Right lobe of liver (tissue), 6 donors: Measurements from ENCODE around the gene CNTRL. TPM values are rescaled to one million over a fixed set of nuclear protein-coding genes. Genes with fewer than 3 reads are reported as not detected.
"Not testable (repeated sequence)": the region's sequence is repeated elsewhere in the genome, so short reads cannot be mapped to it uniquely, and the experiment has no call there.

ENCODE experiments used
- ATAC-seq, 4 donors: fragments of 200-7000 bp; cut with Tn5 transposase; one replicate each; pipeline ENCODE4 v1.9.1; 2020; ENCODE audit warnings: mild to moderate bottlenecking in 4 of 4, moderate library complexity in 4 of 4
- DNase-seq, 3 donors: peaks; one replicate each; pipeline ENCODE4 v3.0.0-alpha.2; 2020
- H3K27ac ChIP-seq, 3 donors: fragments of 200-600 bp; one replicate each; pipeline ENCODE4 v1.8.0; 2022
- H3K27me3 ChIP-seq, 2 donors: fragments of 200-600 bp; one replicate each; pipeline ENCODE4 v1.8.0; 2022
- H3K36me3 ChIP-seq, 4 donors: fragments of 200-600 bp; sonication (generic) in 1 of 4; one replicate each; pipeline versions ENCODE4 v1.5.1 to v1.8.0; 2017 to 2022; ENCODE audit warnings: control low read depth in 1 of 4
- H3K4me1 ChIP-seq, 4 donors: fragments of 200-600 bp; sonication (generic) in 1 of 4; one replicate each; pipeline versions ENCODE4 v1.5.1 to v1.8.0; 2017 to 2022; ENCODE audit warnings: control low read depth in 1 of 4
- H3K4me3 ChIP-seq, 3 donors: fragments of 200-600 bp; one replicate each; pipeline ENCODE4 v1.8.0; 2022
- H3K9me3 ChIP-seq, 4 donors: fragments of 200-600 bp; sonication (generic) in 1 of 4; one replicate each; pipeline versions ENCODE4 v1.5.1 to v1.8.0; 2017 to 2022; ENCODE audit warnings: control low read depth in 1 of 4
- CTCF ChIP-seq, 4 donors: fragments of 200-600 bp in 3 of 4; fragments of 450-650 bp in 1 of 4; IDR thresholded peaks; one replicate each; pipeline versions ENCODE4 v1.5.1 to v1.8.0; 2016 to 2022; ENCODE audit warnings: antibody characterized with exemption in 4 of 4, mild to moderate bottlenecking in 2 of 4
- POLR2A ChIP-seq: fragments of 450-650 bp; IDR thresholded peaks from one replicate; pipeline ENCODE4 v1.6.1; 2017; ENCODE audit warnings: antibody characterized with exemption, mild to moderate bottlenecking
- WGBS: methylation state at CpG from one replicate; pipeline ENCODE4 v1.1.6; 2018; ENCODE audit warnings: low coverage, low lambda C conversion rate; ENCODE audit not compliant: insufficient coverage; ENCODE audit errors: missing lambda C conversion rate; 5-methylcytosine and 5-hydroxymethylcytosine counted together
- intact Hi-C, 2 donors: fragments of 100-400 bp; cut with DNase I; formaldehyde crosslinking; loops; one replicate each; pipeline versions ENCODE4 v1.11.2 to v1.14.1; 2022
- total RNA-seq, 6 experiments: library from RNA; depleted of rRNA in 2 of 6; stranded (reverse); fragments of >200 nt in 2 of 6; fragmentation: NEBNext Ultra II Directional in 3 of 6; extraction: Animal tissue kit (Norgen Biotek cat#: 25700) in 3 of 6; gene quantifications; one replicate each; pipeline versions ENCODE4 v1.1.0 to v1.2.4, GENCODE V29; 2016 to 2023
- donor health status: DM: no; HTN: yes; CAD: no.
- donor health status: DM: no; HTN: no; CAD: no.
- donor health status: DM: no; HTN: no; CAD: no.
- donor health status: DM: no; HTN: yes; CAD: no.
- donor health status: DM: no; HTN: yes; CAD: no.

Gene CNTRL
- total RNA-seq, 6 experiments from 2014 or later: 2.8 to 5.6 (median 4.2) TPM

- Histone ChIP-seq H3K27ac (no peak overlapping the region), H3K9me3 (no peaks in the 10 kb centered on the region), H3K4me1 (peaks cover 0 to 21% (median 0%) of the 10 kb centered on the region in 4 donors), H3K4me3 (no peak overlapping the region), H3K27me3 (no peaks in the 10 kb centered on the region), H3K36me3 (peaks cover 0 to 97% (median 41%) of the 10 kb centered on the region in 4 donors)
- no peak for TF ChIP-seq POLR2A
- ATAC-seq: no peak
- DNase-seq: no peak
- 83% methylated on average over 2 of the region's 2 CpGs for WGBS
- intact Hi-C loops: no loop called here
Measured at GRCh38 chr9:121034529-121034928, 40.2 kb upstream of the CNTRL start.

DNA sequence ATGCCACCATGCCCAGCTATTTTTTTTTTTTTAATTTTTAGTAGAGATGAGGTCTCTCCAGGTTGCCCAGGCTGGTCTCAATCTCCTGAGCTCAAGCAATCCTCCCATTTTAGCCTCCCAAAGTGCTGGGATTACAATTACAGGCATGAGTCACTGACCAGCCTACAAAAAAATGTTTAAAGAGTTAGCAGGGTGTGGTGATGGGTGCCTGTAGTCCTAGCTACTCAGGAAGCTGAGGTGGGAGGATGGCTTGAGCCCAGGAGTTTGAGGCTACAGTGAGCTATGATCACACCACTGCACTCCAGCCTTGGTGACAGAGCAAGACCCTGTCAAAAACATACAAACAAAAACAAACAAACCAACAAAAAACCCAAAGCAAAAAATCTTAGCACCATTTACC, 39.0 kb upstream of the CNTRL start:
- H3K4me3 ChIP-seq, H3K9me3 ChIP-seq, H3K27me3 ChIP-seq, DNase-seq, H3K4me1 ChIP-seq, H3K27ac ChIP-seq: not testable (repeated sequence)
- peaks cover 0 to 96% (median 39%) of the 10 kb centered on the region in 4 donors for H3K36me3 ChIP-seq
- ATAC-seq: peak in 1 of 4 donors; percentile 22
- intact Hi-C loops: loop anchor here in 1 of 2 donors (5.0 kb wide), 1 partner anchor 73 kb away; no protein-coding TSS in a partner anchor

DNA sequence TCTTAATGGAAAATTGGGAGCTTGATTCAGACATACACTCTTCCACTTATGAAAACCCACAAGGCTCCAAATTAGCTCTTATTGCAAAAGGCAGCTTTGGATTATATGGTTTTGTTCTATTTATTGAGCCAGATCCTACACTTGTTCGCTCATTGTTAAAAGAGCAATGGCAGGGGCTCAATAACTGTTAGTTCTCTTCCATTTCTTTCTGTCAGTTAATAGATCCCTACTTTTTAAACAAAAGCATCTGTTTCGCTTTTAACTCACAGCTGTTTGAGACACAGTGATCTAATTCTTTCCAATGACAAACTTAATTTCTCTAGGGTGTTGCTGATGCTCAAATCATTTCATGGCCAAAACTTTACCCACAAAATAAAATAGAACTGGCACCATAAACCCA, 36.4 kb upstream of the CNTRL start:
- DNase-seq (no peak), ATAC-seq (no peak)
- TF ChIP-seq CTCF (IDR thresholded peaks at IDR 0.05) (no peak), POLR2A (no peak)
- intact Hi-C loops: loop anchor here in 1 of 2 donors (5.0 kb wide), 1 partner anchor 76 kb away; no protein-coding TSS in a partner anchor
- no peak overlapping the region for H3K4me3 ChIP-seq
- no peaks in the 10 kb centered on the region for H3K9me3 ChIP-seq
- peaks cover 0 to 93% (median 33%) of the 10 kb centered on the region in 4 donors for H3K36me3 ChIP-seq
- WGBS: 94% methylated on average over 2 of the region's 2 CpGs
- no peaks in the 10 kb centered on the region for H3K27me3 ChIP-seq
- no peaks in the 10 kb centered on the region for H3K4me1 ChIP-seq
- no peak overlapping the region for H3K27ac ChIP-seq

- Histone ChIP-seq H3K4me3 (no peak overlapping the region), H3K9me3 (no peaks in the 10 kb centered on the region), H3K4me1 (no peaks in the 10 kb centered on the region), H3K27me3 (no peaks in the 10 kb centered on the region), H3K36me3 (peaks cover 0 to 91% (median 31%) of the 10 kb centered on the region in 4 donors), H3K27ac (no peak overlapping the region)
- peak in 1 of 4 donors; percentile 13 for ATAC-seq
- no peak for DNase-seq
- TF ChIP-seq POLR2A: no peak
- no peak for TF ChIP-seq CTCF (IDR thresholded peaks at IDR 0.05)
- intact Hi-C loops: loop anchor here in 1 of 2 donors (5.0 kb wide), 1 partner anchor 77 kb away; no protein-coding TSS in a partner anchor
Measured at GRCh38 chr9:121038804-121039203, 36.0 kb upstream of the CNTRL start.

DNA sequence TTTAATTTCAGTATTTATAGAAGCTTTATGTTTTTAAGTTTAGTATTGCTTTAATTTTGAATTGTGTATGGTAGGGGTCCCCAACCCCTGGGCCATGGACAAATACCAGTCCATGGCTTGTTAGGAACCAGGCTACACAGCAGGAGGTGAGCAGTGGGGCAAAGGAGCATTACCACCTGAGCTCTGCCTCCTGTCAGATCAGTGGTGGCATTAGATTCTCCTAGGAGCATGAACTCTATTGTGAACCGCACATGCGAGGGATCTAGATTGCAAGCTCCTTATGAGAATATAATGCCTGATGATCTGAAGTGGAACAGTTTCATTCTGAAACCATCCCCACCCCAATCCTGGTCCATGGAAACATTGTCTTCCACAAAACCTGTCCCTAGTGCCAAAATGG, 26.6 kb upstream of the CNTRL start:
- peaks cover 0 to 13% (median 3%) of the 10 kb centered on the region in 4 donors for H3K4me1 ChIP-seq
- peaks cover 0 to 25% (median 0%) of the 10 kb centered on the region in 4 donors for H3K36me3 ChIP-seq
- WGBS: 33% methylated on average over 2 of the region's 2 CpGs
- intact Hi-C loops: no loop called here
- peak overlapping the region; percentile 36 to 60 (median 58) for H3K4me3 ChIP-seq
- no peak for TF ChIP-seq CTCF (IDR thresholded peaks at IDR 0.05)
- TF ChIP-seq POLR2A: no peak
- DNase-seq (no peak), ATAC-seq (peak in 3 of 4 donors; percentile 10 to 52 (median 33))
- H3K27me3 ChIP-seq: no peaks in the 10 kb centered on the region
- no peaks in the 10 kb centered on the region for H3K9me3 ChIP-seq
- peak overlapping the region; percentile 1 to 89 (median 9) for H3K27ac ChIP-seq

DNA sequence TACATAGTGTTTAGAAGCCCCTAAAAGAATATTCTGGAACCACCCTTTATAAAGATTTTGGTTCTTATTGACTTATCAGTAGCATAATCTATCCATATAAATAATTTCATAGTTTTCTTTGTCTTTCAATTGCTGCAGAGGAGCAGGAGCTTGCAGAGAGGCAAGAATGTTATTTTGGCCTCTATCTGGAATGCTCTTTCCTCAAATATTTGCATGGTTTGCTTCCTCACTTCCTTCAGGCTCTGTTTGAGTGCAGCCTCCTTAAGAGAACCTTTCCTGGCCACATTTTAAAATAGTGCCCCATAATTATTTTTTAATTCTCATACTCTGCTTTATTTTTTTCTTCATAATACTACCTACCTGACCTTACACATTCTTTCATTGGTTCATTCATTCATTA, 26.1 kb upstream of the CNTRL start:
- H3K27me3 ChIP-seq: no peaks in the 10 kb centered on the region
- TF ChIP-seq CTCF (IDR thresholded peaks at IDR 0.05): no peak
- intact Hi-C loops: no loop called here
- H3K9me3 ChIP-seq: no peaks in the 10 kb centered on the region
- no peak for DNase-seq
- peak overlapping the region; percentile 36 to 60 (median 58) for H3K4me3 ChIP-seq
- no peak for ATAC-seq
- H3K27ac ChIP-seq: peak overlapping the region in 2 of 3 donors; percentile 9 to 89
- H3K4me1 ChIP-seq: peaks cover 0 to 16% (median 4%) of the 10 kb centered on the region in 4 donors
- peaks cover 0 to 23% (median 0%) of the 10 kb centered on the region in 4 donors for H3K36me3 ChIP-seq
